SK-N-SH (cell line): Measurements from ENCODE around the gene ETFA. TPM values are rescaled to one million over a fixed set of nuclear protein-coding genes. Genes with fewer than 3 reads are reported as not detected.

ENCODE experiments used
- CTCF ChIA-PET: fragments of 300-600, 350-600 bp; formaldehyde crosslinking; extraction: SDS; loops from one replicate; lab custom pipeline; 2021; lab: Yijun Ruan, JAX
- POLR2A ChIA-PET: fragments of 350-600 bp; sonication (Branson Sonifier 250); formaldehyde crosslinking; extraction: SDS; loops from one replicate; lab custom pipeline; 2020; ENCODE audit warnings: antibody characterized with exemption, inconsistent platforms; lab: Yijun Ruan, JAX
- DNase-seq: peaks from one replicate; pipeline ENCODE4 v3.0.0; 2012
- H2AFZ ChIP-seq: fragments of 200-600 bp; sonication (generic); 2 replicates; pipeline ENCODE4 v1.8.1; 2016; ENCODE audit warnings: antibody characterized with exemption, mild to moderate bottlenecking, low read depth
- H3F3A ChIP-seq: fragments of 200-600 bp; sonication (generic); replicated peaks from 2 replicates; pipeline ENCODE3; 2016; ENCODE audit warnings: antibody characterized with exemption, mild to moderate bottlenecking; ENCODE audit not compliant: insufficient read depth
- H3K27ac ChIP-seq, 2 experiments: fragments of 200-500 bp in 1 of 2; fragments of 200-600 bp in 1 of 2; sonication (Bioruptor generic) in 1 of 2; sonication (generic), shearing (Covaris generic) in 1 of 2; 2 replicates each; pipeline versions ENCODE4 v1.5.1 to v1.6.1; 2014 to 2016; ENCODE audit warnings: low read depth in 2 of 2, inconsistent platforms in 1 of 2, low read length in 1 of 2, mild to moderate bottlenecking in 1 of 2, mixed read lengths in 1 of 2
- H3K27me3 ChIP-seq: fragments of 200-600 bp; sonication (generic), shearing (Covaris generic); 2 replicates; pipeline ENCODE4 v1.6.1; 2016; ENCODE audit warnings: mixed run types; ENCODE audit not compliant: insufficient read depth
- H3K36me3 ChIP-seq, 2 experiments: fragments of 200-500 bp in 1 of 2; fragments of 200-600 bp in 1 of 2; sonication (Bioruptor generic) in 1 of 2; sonication (generic) in 1 of 2; replicated peaks in 1 of 2; 2 replicates each; pipeline versions ENCODE3 to v1.5.1; 2014 to 2016; ENCODE audit warnings: low read length in 1 of 2, mild to moderate bottlenecking in 1 of 2; ENCODE audit not compliant: insufficient read depth in 2 of 2, control insufficient read depth in 1 of 2
- H3K4me1 ChIP-seq, 2 experiments: fragments of 200-500 bp in 1 of 2; fragments of 200-600 bp in 1 of 2; sonication (Bioruptor generic) in 1 of 2; sonication (generic), shearing (Covaris generic) in 1 of 2; 2 replicates each; pipeline versions ENCODE4 v1.5.1 to v1.6.1; 2014 to 2016; ENCODE audit warnings: low read depth in 1 of 2, low read length in 1 of 2, mixed run types in 1 of 2; ENCODE audit not compliant: insufficient read depth in 2 of 2, control insufficient read depth in 1 of 2
- H3K4me2 ChIP-seq: fragments of 200-600 bp; sonication (generic), shearing (Covaris generic); 2 replicates; pipeline ENCODE4 v1.6.1; 2017; ENCODE audit warnings: mixed run types
- H3K4me3 ChIP-seq, 2 experiments: fragments of 200-500 bp in 1 of 2; fragments of 200-600 bp in 1 of 2; sonication (Bioruptor generic) in 1 of 2; sonication (generic), shearing (Covaris generic) in 1 of 2; 2 replicates each; pipeline versions ENCODE4 v1.5.1 to v1.8.1; 2014 to 2016; ENCODE audit warnings: low read depth in 2 of 2, inconsistent platforms in 1 of 2, low read length in 1 of 2, mild to moderate bottlenecking in 1 of 2, mixed read lengths in 1 of 2, moderate library complexity in 1 of 2
- H3K79me2 ChIP-seq: fragments of 200-600 bp; sonication (generic); 2 replicates; pipeline ENCODE4 v1.8.1; 2017; ENCODE audit warnings: mild to moderate bottlenecking; ENCODE audit not compliant: insufficient read depth
- H3K9ac ChIP-seq: fragments of 200-600 bp; sonication (generic); 2 replicates; pipeline ENCODE4 v1.6.1; 2017; ENCODE audit warnings: mixed run types
- H3K9me2 ChIP-seq: fragments of 200-600 bp; sonication (generic); 2 replicates; pipeline ENCODE4 v1.6.1; 2017; ENCODE audit warnings: mixed run types
- H3K9me3 ChIP-seq: fragments of 200-600 bp; sonication (generic); 2 replicates; pipeline ENCODE4 v1.6.1; 2017; ENCODE audit warnings: mixed run types, mild to moderate bottlenecking, moderate library complexity
- H4K20me1 ChIP-seq: fragments of 200-600 bp; sonication (generic); 2 replicates; pipeline ENCODE4 v1.6.1; 2017; ENCODE audit warnings: mild to moderate bottlenecking, mixed run types; ENCODE audit not compliant: insufficient read depth
- CTCF ChIP-seq: fragments of 200-600 bp; sonication (generic); IDR thresholded peaks from 2 replicates; pipeline ENCODE4 v1.6.1; 2017; ENCODE audit warnings: antibody characterized with exemption, mild to moderate bottlenecking, moderate library complexity
- EP300 ChIP-seq, 2 experiments: IDR thresholded peaks; 2 replicates each; pipeline versions ENCODE4 v1.4.0 to v1.6.1; 2012; ENCODE audit warnings: borderline replicate concordance in 1 of 2, low read depth in 1 of 2, low read length in 1 of 2
- FOXM1 ChIP-seq: IDR thresholded peaks from 2 replicates; pipeline ENCODE4 v1.4.0; 2012; ENCODE audit warnings: low read depth, mild to moderate bottlenecking
- GATA2 ChIP-seq: sonication (generic); formaldehyde crosslinking; IDR thresholded peaks from 2 replicates; pipeline ENCODE4 v1.5.0; 2020; ENCODE audit warnings: mild to moderate bottlenecking, missing genetic modification reagents
- JUND ChIP-seq: IDR thresholded peaks from 2 replicates; pipeline ENCODE4 v1.4.0; 2012
- MEF2A ChIP-seq: IDR thresholded peaks from 2 replicates; pipeline ENCODE4 v1.4.0; 2012; ENCODE audit warnings: low read depth, borderline replicate concordance
- NRF1 ChIP-seq: IDR thresholded peaks from 2 replicates; pipeline ENCODE4 v1.6.1; 2012; ENCODE audit warnings: low read depth, mild to moderate bottlenecking, low read length
- SIN3A ChIP-seq: IDR thresholded peaks from 2 replicates; pipeline ENCODE4 v1.6.1; 2012; ENCODE audit warnings: low read depth, mild to moderate bottlenecking, low read length, moderate library complexity, borderline replicate concordance
- USF2 ChIP-seq: fragments of 150-350 bp; IDR thresholded peaks from 2 replicates; pipeline ENCODE4 v1.6.1; 2017; ENCODE audit warnings: antibody characterized with exemption, low read length, low read depth, borderline replicate concordance
- YY1 ChIP-seq: IDR thresholded peaks from 2 replicates; pipeline ENCODE4 v1.4.0; 2012; ENCODE audit warnings: low read depth, mild to moderate bottlenecking
- WGBS: methylation state at CpG from one replicate; pipeline ENCODE4 v1.1.6; 2017; ENCODE audit warnings: low lambda C conversion rate; 5-methylcytosine and 5-hydroxymethylcytosine counted together
- polyA plus RNA-seq, 3 experiments: library from polyadenylated mRNA; depleted of rRNA; stranded (reverse); fragments of >200 nt; gene quantifications; 2 replicates each; pipeline ENCODE4 v1.2.3, GENCODE V29; 2012
- TF ChIP-seq, protein P1 (sequence below): IDR thresholded peaks from 2 replicates; pipeline ENCODE4 v1.4.0; 2012; ENCODE audit warnings: low read depth, borderline replicate concordance

Gene ETFA
- polyA plus RNA-seq, 1 of the 3 experiments (the other 2 are of a cell fraction) = 122 TPM

DNA sequence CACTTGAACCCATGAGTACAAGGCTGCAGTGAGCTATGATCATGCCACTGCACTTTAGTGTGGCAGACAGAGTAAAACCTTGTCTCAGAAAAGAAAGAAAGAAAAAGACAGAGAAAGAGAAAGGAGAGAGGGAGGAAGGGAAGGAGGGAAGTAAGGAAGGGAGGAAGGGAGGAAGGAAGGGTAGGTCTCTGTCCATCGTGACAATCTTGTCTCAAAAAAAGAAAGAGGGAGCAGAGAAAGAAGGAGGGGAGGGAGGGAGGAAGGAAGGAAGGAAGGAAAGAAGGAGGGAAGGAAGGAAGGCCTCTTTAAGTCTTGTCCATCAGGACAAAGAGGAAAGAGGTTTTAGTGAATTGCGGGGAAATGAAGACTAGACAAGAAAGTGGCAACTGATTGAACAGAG is 122.2 kb downstream of the ETFA start:
- H2AFZ ChIP-seq = no peak overlapping the region
- no peaks in the 10 kb centered on the region for H3K9me3 ChIP-seq
- ChIA-PET CTCF (interaction anchor here (1.0 to 2.9 kb wide), 6 partner anchors 20 to 654 kb away, joined by 5 to 13 read pairs (median 6); no protein-coding TSS in a partner anchor), POLR2A (no interaction called here)
- H3F3A ChIP-seq = no peaks in the 10 kb centered on the region
- TF ChIP-seq JUND = no peak
- no peak for TF ChIP-seq USF2
- no peak for TF ChIP-seq YY1
- TF ChIP-seq MEF2A = no peak
- no peak for TF ChIP-seq CTCF
- no peak for TF ChIP-seq GATA2 (CRISPR knock-in tag)
- TF ChIP-seq FOXM1 = no peak
- TF ChIP-seq SIN3A = no peak
- no peak for TF ChIP-seq NRF1
- TF ChIP-seq EP300 (IDR thresholded peaks at IDR 0.05; ENCODE audit: borderline replicate concordance in 1 of 2, low read depth in 1 of 2, low read length in 1 of 2) = no peak
- H3K4me2 ChIP-seq = no peak overlapping the region
- H3K9ac ChIP-seq = no peak overlapping the region
- no peaks in the 10 kb centered on the region for H3K9me2 ChIP-seq
- no peaks in the 10 kb centered on the region for H3K36me3 ChIP-seq
- no peak for DNase-seq
- WGBS = 79% methylated on average over 2 of the region's 2 CpGs
- no peaks in the 10 kb centered on the region for H3K27me3 ChIP-seq
- no peak overlapping the region for H3K4me3 ChIP-seq
- no peak overlapping the region for H3K27ac ChIP-seq
- no peaks in the 10 kb centered on the region for H4K20me1 ChIP-seq
- no peaks in the 10 kb centered on the region for H3K79me2 ChIP-seq
- peaks cover 3 to 12% of the 10 kb centered on the region in 2 experiments; a peak in 2 of 4 replicates for H3K4me1 ChIP-seq

DNA sequence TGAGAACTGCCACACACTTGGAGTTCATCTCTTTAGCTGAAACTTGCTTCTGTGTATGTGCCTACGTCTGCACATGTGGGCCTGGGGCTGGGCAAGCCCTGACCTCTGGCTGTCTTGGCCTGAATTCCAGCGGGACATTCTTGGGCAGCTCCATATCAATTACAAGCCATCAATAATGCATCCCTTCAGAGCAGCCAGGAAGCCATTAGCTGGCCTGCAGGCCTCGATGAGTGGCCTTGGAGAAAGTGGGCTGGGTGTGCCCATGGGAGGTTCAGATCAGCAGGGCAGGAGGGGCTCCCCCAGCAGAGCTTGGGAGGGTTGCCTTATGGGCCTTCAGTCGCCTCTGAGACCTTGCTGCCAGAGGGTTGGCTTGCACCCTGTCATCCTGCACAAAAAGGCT is 124.1 kb downstream of the ETFA start:
- no CpG with 5 or more reads among the region's 4 CpGs for WGBS
- Histone ChIP-seq H3K4me2 (no peak overlapping the region), H3K27ac (no peak overlapping the region), H3K4me1 (peaks cover 3 to 17% of the 10 kb centered on the region in 2 experiments; a peak in 2 of 4 replicates), H3K9me3 (no peaks in the 10 kb centered on the region), H3F3A (peaks cover 5% of the 10 kb centered on the region), H3K9me2 (no peaks in the 10 kb centered on the region), H2AFZ (no peak overlapping the region), H3K27me3 (no peaks in the 10 kb centered on the region), H3K4me3 (no peak overlapping the region), H4K20me1 (no peaks in the 10 kb centered on the region), H3K9ac (no peak overlapping the region), H3K79me2 (no peaks in the 10 kb centered on the region), H3K36me3 (no peaks in the 10 kb centered on the region)
- ChIA-PET POLR2A (no interaction called here), CTCF (interaction anchor here (0.7 to 3.7 kb wide), 7 partner anchors 16 to 149 kb away, joined by 3 to 21 read pairs (median 3); no protein-coding TSS in a partner anchor)
- TF ChIP-seq, protein P1, sequence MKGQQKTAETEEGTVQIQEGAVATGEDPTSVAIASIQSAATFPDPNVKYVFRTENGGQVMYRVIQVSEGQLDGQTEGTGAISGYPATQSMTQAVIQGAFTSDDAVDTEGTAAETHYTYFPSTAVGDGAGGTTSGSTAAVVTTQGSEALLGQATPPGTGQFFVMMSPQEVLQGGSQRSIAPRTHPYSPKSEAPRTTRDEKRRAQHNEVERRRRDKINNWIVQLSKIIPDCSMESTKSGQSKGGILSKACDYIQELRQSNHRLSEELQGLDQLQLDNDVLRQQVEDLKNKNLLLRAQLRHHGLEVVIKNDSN = no peak
- no peak for TF ChIP-seq MEF2A
- no peak for DNase-seq
